ENCODE data around the gene ARNT2.

Gene ARNT2

GRCh38 chr15:80599359-80599758 is 195.2 kb downstream of the ARNT2 start:
- no peak for DNase-seq

- no peak for DNase-seq
These were observed 196.4 kb downstream of the ARNT2 start for GRCh38 chr15:80600626-80601025.

- no peak for DNase-seq
These were observed 197.1 kb downstream of the ARNT2 start for GRCh38 chr15:80601256-80601655.

GRCh38 chr15:80604583-80605575 is 200.7 kb downstream of the ARNT2 start:
- DNase-seq: no peak

GRCh38 chr15:80605591-80606150 is 201.5 kb downstream of the ARNT2 start:
- DNase-seq: no peak

- no peak for DNase-seq
These were observed 202.4 kb downstream of the ARNT2 start for GRCh38 chr15:80606511-80607071.

- no peak for DNase-seq
These were observed 203.3 kb downstream of the ARNT2 start for GRCh38 chr15:80607287-80607980.

GRCh38 chr15:80608688-80609087 is 204.5 kb downstream of the ARNT2 start:
- no peak for DNase-seq

- DNase-seq: no peak
These were observed 204.9 kb downstream of the ARNT2 start for GRCh38 chr15:80609091-80609490.

- no peak for DNase-seq
These were observed 205.3 kb downstream of the ARNT2 start for GRCh38 chr15:80609512-80609946.

GRCh38 chr15:80611543-80612080 is 207.4 kb downstream of the ARNT2 start:
- DNase-seq: no peak

GRCh38 chr15:80612118-80612823 is 208.1 kb downstream of the ARNT2 start:
- DNase-seq: no peak

GRCh38 chr15:80613762-80614365 is 209.7 kb downstream of the ARNT2 start:
- no peak for DNase-seq

- no peak for DNase-seq
These were observed 210.7 kb downstream of the ARNT2 start for GRCh38 chr15:80614711-80615360.

- no peak for DNase-seq
These were observed 211.2 kb downstream of the ARNT2 start for GRCh38 chr15:80615361-80615736.

- DNase-seq: no peak
These were observed 211.7 kb downstream of the ARNT2 start for GRCh38 chr15:80615783-80616391.

- no peak for DNase-seq
These were observed 214.7 kb downstream of the ARNT2 start for GRCh38 chr15:80618685-80619400.

- DNase-seq: no peak
These were observed 215.5 kb downstream of the ARNT2 start for GRCh38 chr15:80619680-80620079.

GRCh38 chr15:80620141-80620540 is 216.0 kb downstream of the ARNT2 start:
- no peak for DNase-seq

- no peak for DNase-seq
These were observed 216.7 kb downstream of the ARNT2 start for GRCh38 chr15:80620931-80621330.
